Neuron (in vitro differentiated cells): ENCODE data around the gene GPX4.
A peak's percentile ranks its signal among the peaks of the same experiment; 100 is the strongest.
"Not testable (repeated sequence)": the region's sequence is repeated elsewhere in the genome, so short reads cannot be mapped to it uniquely, and the experiment has no call there.

Source experiments
- H2AFZ ChIP-seq: one replicate; pipeline ENCODE4 v1.6.1; 2013; ENCODE audit warnings: low read depth, mild to moderate bottlenecking, inconsistent platforms, low read length, moderate library complexity
- H3K27me3 ChIP-seq: one replicate; pipeline ENCODE4 v1.6.1; 2013; ENCODE audit warnings: low read length; ENCODE audit not compliant: insufficient read depth
- H3K36me3 ChIP-seq: one replicate; pipeline ENCODE4 v1.6.1; 2013; ENCODE audit warnings: low read length; ENCODE audit not compliant: insufficient read depth
- H3K4me1 ChIP-seq: one replicate; pipeline ENCODE4 v1.6.1; 2013; ENCODE audit warnings: low read length; ENCODE audit not compliant: insufficient read depth
- H3K4me3 ChIP-seq: 2 replicates; pipeline ENCODE4 v1.5.1; 2013; ENCODE audit warnings: mild to moderate bottlenecking, low read length, moderate library complexity
- H3K9me3 ChIP-seq: one replicate; pipeline ENCODE4 v1.6.1; 2013; ENCODE audit warnings: low read length

The GPX4 gene

GRCh38 chr19:1123381-1123780 is 19.6 kb downstream of the GPX4 start:
- Histone ChIP-seq H3K27me3 (no peaks in the 10 kb centered on the region), H3K9me3 (no peaks in the 10 kb centered on the region), H2AFZ (no peak overlapping the region), H3K36me3 (peaks cover 36% of the 10 kb centered on the region), H3K4me1 (no peaks in the 10 kb centered on the region), H3K4me3 (no peak overlapping the region)

GRCh38 chr19:1123885-1124677 is 20.3 kb downstream of the GPX4 start:
- H3K9me3 ChIP-seq: no peaks in the 10 kb centered on the region
- H3K4me1 ChIP-seq: no peaks in the 10 kb centered on the region
- H2AFZ ChIP-seq: no peak overlapping the region
- H3K36me3 ChIP-seq: peaks cover 34% of the 10 kb centered on the region
- H3K27me3 ChIP-seq: no peaks in the 10 kb centered on the region
- no peak overlapping the region for H3K4me3 ChIP-seq

GRCh38 chr19:1125601-1126467 is 22.0 kb downstream of the GPX4 start:
- Histone ChIP-seq H3K4me1 (no peaks in the 10 kb centered on the region), H3K27me3 (no peaks in the 10 kb centered on the region), H3K36me3 (peaks cover 30% of the 10 kb centered on the region), H2AFZ (no peak overlapping the region), H3K4me3 (no peak overlapping the region), H3K9me3 (no peaks in the 10 kb centered on the region)

GRCh38 chr19:1126984-1127760 is 23.4 kb downstream of the GPX4 start:
- H2AFZ ChIP-seq: no peak overlapping the region
- H3K9me3 ChIP-seq: no peaks in the 10 kb centered on the region
- peaks cover 11% of the 10 kb centered on the region for H3K4me1 ChIP-seq
- H3K4me3 ChIP-seq: no peak overlapping the region
- H3K27me3 ChIP-seq: no peaks in the 10 kb centered on the region
- H3K36me3 ChIP-seq: peaks cover 19% of the 10 kb centered on the region

GRCh38 chr19:1128106-1128505 is 24.3 kb downstream of the GPX4 start:
- H3K9me3 ChIP-seq: no peaks in the 10 kb centered on the region
- no peaks in the 10 kb centered on the region for H3K27me3 ChIP-seq
- H3K36me3 ChIP-seq: peaks cover 10% of the 10 kb centered on the region
- H2AFZ ChIP-seq: no peak overlapping the region
- H3K4me1 ChIP-seq: peaks cover 20% of the 10 kb centered on the region
- H3K4me3 ChIP-seq: no peak overlapping the region

- peaks cover 20% of the 10 kb centered on the region for H3K4me1 ChIP-seq
- H3K36me3 ChIP-seq, H2AFZ ChIP-seq: not testable (repeated sequence)
These were observed 25.3 kb downstream of the GPX4 start for GRCh38 chr19:1129084-1129483.

GRCh38 chr19:1129535-1129934 is 25.7 kb downstream of the GPX4 start:
- H3K36me3 ChIP-seq: no peaks in the 10 kb centered on the region
- no peaks in the 10 kb centered on the region for H3K27me3 ChIP-seq
- H3K9me3 ChIP-seq: no peaks in the 10 kb centered on the region
- no peak overlapping the region for H3K4me3 ChIP-seq
- peaks cover 20% of the 10 kb centered on the region for H3K4me1 ChIP-seq
- H2AFZ ChIP-seq: no peak overlapping the region

More at GRCh38 chr19:1129084-1129483, 25.3 kb downstream of the GPX4 start:
- not testable (repeated sequence) for H3K27me3 ChIP-seq, H3K9me3 ChIP-seq, H3K4me3 ChIP-seq

GRCh38 chr19:1130771-1131717 is 27.2 kb downstream of the GPX4 start:
- no peaks in the 10 kb centered on the region for H3K27me3 ChIP-seq
- no peaks in the 10 kb centered on the region for H3K36me3 ChIP-seq
- peak overlapping the region; percentile 74 for H2AFZ ChIP-seq
- H3K9me3 ChIP-seq: no peaks in the 10 kb centered on the region
- H3K4me3 ChIP-seq: peak overlapping the region; percentile 53
- peaks cover 20% of the 10 kb centered on the region for H3K4me1 ChIP-seq

- Histone ChIP-seq H3K4me3 (peak overlapping the region; percentile 53), H3K36me3 (no peaks in the 10 kb centered on the region), H3K9me3 (no peaks in the 10 kb centered on the region), H3K4me1 (peaks cover 20% of the 10 kb centered on the region), H3K27me3 (no peaks in the 10 kb centered on the region), H2AFZ (peak overlapping the region; percentile 74)
These were observed 28.1 kb downstream of the GPX4 start for GRCh38 chr19:1131718-1132551.

GRCh38 chr19:1132552-1133383 is 29.0 kb downstream of the GPX4 start:
- H3K27me3 ChIP-seq: no peaks in the 10 kb centered on the region
- H3K4me3 ChIP-seq: peak overlapping the region; percentile 53

GRCh38 chr19:1133471-1133929 is 29.7 kb downstream of the GPX4 start:
- Histone ChIP-seq H3K36me3 (no peaks in the 10 kb centered on the region), H2AFZ (no peak overlapping the region), H3K27me3 (no peaks in the 10 kb centered on the region), H3K9me3 (no peaks in the 10 kb centered on the region), H3K4me3 (no peak overlapping the region), H3K4me1 (peaks cover 20% of the 10 kb centered on the region)

More at GRCh38 chr19:1132552-1133383, 29.0 kb downstream of the GPX4 start:
- H3K4me1 ChIP-seq: peaks cover 20% of the 10 kb centered on the region
- H3K36me3 ChIP-seq: no peaks in the 10 kb centered on the region
- peak overlapping the region; percentile 74 for H2AFZ ChIP-seq
- no peaks in the 10 kb centered on the region for H3K9me3 ChIP-seq
